ENCODE measurements around the gene GIT2.
A peak's percentile ranks its signal among the peaks of the same experiment; 100 is the strongest.
"Not testable (repeated sequence)": the region's sequence is repeated elsewhere in the genome, so short reads cannot be mapped to it uniquely, and the experiment has no call there.

The GIT2 gene

GRCh38 chr12:109892165-109892715 is 103.9 kb downstream of the GIT2 start:
- H2AFZ ChIP-seq (ENCODE audit: low read length, unreplicated experiment), result no peak overlapping the region
- H3K4me1 ChIP-seq (ENCODE audit: control insufficient read depth, insufficient read depth, low read length, unreplicated experiment), result peaks cover 23% of the 10 kb centered on the region
- no peaks in the 10 kb centered on the region for H3K27me3 ChIP-seq (ENCODE audit: insufficient read depth, low read length)
- no peaks in the 10 kb centered on the region for H3K79me2 ChIP-seq (ENCODE audit: control insufficient read depth, insufficient read depth, low read length, unreplicated experiment)
- H3K4me3 ChIP-seq (ENCODE audit: low read depth, low read length), result no peak overlapping the region
- no peak overlapping the region for H3K27ac ChIP-seq (ENCODE audit: low read depth, low read length)
- no peaks in the 10 kb centered on the region for H3K36me3 ChIP-seq (ENCODE audit: insufficient read depth, low read length)

- not testable (repeated sequence) for H3K27me3 ChIP-seq (ENCODE audit: insufficient read depth, low read length); H3K36me3 ChIP-seq (ENCODE audit: insufficient read depth, low read length); H2AFZ ChIP-seq (ENCODE audit: low read length, unreplicated experiment); H3K27ac ChIP-seq (ENCODE audit: low read depth, low read length); H3K4me3 ChIP-seq (ENCODE audit: low read depth, low read length); H3K79me2 ChIP-seq (ENCODE audit: control insufficient read depth, insufficient read depth, low read length, unreplicated experiment)
- H3K4me1 ChIP-seq (ENCODE audit: control insufficient read depth, insufficient read depth, low read length, unreplicated experiment), result peaks cover 23% of the 10 kb centered on the region
Measured at GRCh38 chr12:109891731-109892130, 104.4 kb downstream of the GIT2 start.

- no peaks in the 10 kb centered on the region for H3K79me2 ChIP-seq (ENCODE audit: control insufficient read depth, insufficient read depth, low read length, unreplicated experiment)
- no peak overlapping the region for H3K4me3 ChIP-seq (ENCODE audit: low read depth, low read length)
- H3K36me3 ChIP-seq (ENCODE audit: insufficient read depth, low read length), result no peaks in the 10 kb centered on the region
- no peak overlapping the region for H3K27ac ChIP-seq (ENCODE audit: low read depth, low read length)
- no peak overlapping the region for H2AFZ ChIP-seq (ENCODE audit: low read length, unreplicated experiment)
- H3K27me3 ChIP-seq (ENCODE audit: insufficient read depth, low read length), result no peaks in the 10 kb centered on the region
- peaks cover 23% of the 10 kb centered on the region for H3K4me1 ChIP-seq (ENCODE audit: control insufficient read depth, insufficient read depth, low read length, unreplicated experiment)
Measured at GRCh38 chr12:109890620-109891170, 105.5 kb downstream of the GIT2 start.

- H3K27ac ChIP-seq (ENCODE audit: low read depth, low read length), result peak overlapping the region; percentile 90
Measured at GRCh38 chr12:109888179-109889020, 107.8 kb downstream of the GIT2 start.

GRCh38 chr12:109885616-109886015 is 110.6 kb downstream of the GIT2 start:
- H2AFZ ChIP-seq (ENCODE audit: low read length, unreplicated experiment), result no peak overlapping the region
- H3K4me3 ChIP-seq (ENCODE audit: low read depth, low read length), result no peak overlapping the region
- no peak overlapping the region for H3K27ac ChIP-seq (ENCODE audit: low read depth, low read length)
- H3K36me3 ChIP-seq (ENCODE audit: insufficient read depth, low read length), result no peaks in the 10 kb centered on the region
- peaks cover 37% of the 10 kb centered on the region for H3K4me1 ChIP-seq (ENCODE audit: control insufficient read depth, insufficient read depth, low read length, unreplicated experiment)
- H3K79me2 ChIP-seq (ENCODE audit: control insufficient read depth, insufficient read depth, low read length, unreplicated experiment), result no peaks in the 10 kb centered on the region
- H3K27me3 ChIP-seq (ENCODE audit: insufficient read depth, low read length), result no peaks in the 10 kb centered on the region

More at GRCh38 chr12:109888179-109889020, 107.8 kb downstream of the GIT2 start:
- H2AFZ ChIP-seq (ENCODE audit: low read length, unreplicated experiment), result no peak overlapping the region
- H3K4me1 ChIP-seq (ENCODE audit: control insufficient read depth, insufficient read depth, low read length, unreplicated experiment), result peaks cover 23% of the 10 kb centered on the region
- no peaks in the 10 kb centered on the region for H3K36me3 ChIP-seq (ENCODE audit: insufficient read depth, low read length)
- H3K79me2 ChIP-seq (ENCODE audit: control insufficient read depth, insufficient read depth, low read length, unreplicated experiment), result no peaks in the 10 kb centered on the region
- no peak overlapping the region for H3K4me3 ChIP-seq (ENCODE audit: low read depth, low read length)
- H3K27me3 ChIP-seq (ENCODE audit: insufficient read depth, low read length), result no peaks in the 10 kb centered on the region

GRCh38 chr12:109883461-109883860 is 112.7 kb downstream of the GIT2 start:
- H3K27ac ChIP-seq (ENCODE audit: low read depth, low read length), result no peak overlapping the region
- H3K27me3 ChIP-seq (ENCODE audit: insufficient read depth, low read length), result no peaks in the 10 kb centered on the region
- H3K4me3 ChIP-seq (ENCODE audit: low read depth, low read length), result no peak overlapping the region
- peaks cover 31% of the 10 kb centered on the region for H3K4me1 ChIP-seq (ENCODE audit: control insufficient read depth, insufficient read depth, low read length, unreplicated experiment)
- H3K79me2 ChIP-seq (ENCODE audit: control insufficient read depth, insufficient read depth, low read length, unreplicated experiment), result peaks cover 17% of the 10 kb centered on the region
- no peaks in the 10 kb centered on the region for H3K36me3 ChIP-seq (ENCODE audit: insufficient read depth, low read length)
- H2AFZ ChIP-seq (ENCODE audit: low read length, unreplicated experiment), result no peak overlapping the region

- Histone ChIP-seq H3K36me3 (ENCODE audit: insufficient read depth, low read length) (no peaks in the 10 kb centered on the region), H2AFZ (ENCODE audit: low read length, unreplicated experiment) (no peak overlapping the region), H3K4me3 (ENCODE audit: low read depth, low read length) (no peak overlapping the region), H3K79me2 (ENCODE audit: control insufficient read depth, insufficient read depth, low read length, unreplicated experiment) (peaks cover 32% of the 10 kb centered on the region), H3K27ac (ENCODE audit: low read depth, low read length) (peak overlapping the region; percentile 35; the same call in 1 of the 2 replicates), H3K27me3 (ENCODE audit: insufficient read depth, low read length) (no peaks in the 10 kb centered on the region), H3K4me1 (ENCODE audit: control insufficient read depth, insufficient read depth, low read length, unreplicated experiment) (peaks cover 33% of the 10 kb centered on the region)
Measured at GRCh38 chr12:109881752-109882151, 114.4 kb downstream of the GIT2 start.

- H2AFZ ChIP-seq (ENCODE audit: low read length, unreplicated experiment), result peak overlapping the region; percentile 93
- no peaks in the 10 kb centered on the region for H3K36me3 ChIP-seq (ENCODE audit: insufficient read depth, low read length)
- peaks cover 37% of the 10 kb centered on the region for H3K79me2 ChIP-seq (ENCODE audit: control insufficient read depth, insufficient read depth, low read length, unreplicated experiment)
- H3K27me3 ChIP-seq (ENCODE audit: insufficient read depth, low read length), result no peaks in the 10 kb centered on the region
- peaks cover 33% of the 10 kb centered on the region for H3K4me1 ChIP-seq (ENCODE audit: control insufficient read depth, insufficient read depth, low read length, unreplicated experiment)
- H3K27ac ChIP-seq (ENCODE audit: low read depth, low read length), result no peak overlapping the region
- peak overlapping the region; percentile 80 for H3K4me3 ChIP-seq (ENCODE audit: low read depth, low read length)
Measured at GRCh38 chr12:109880938-109881337, 115.2 kb downstream of the GIT2 start.

GRCh38 chr12:109880043-109880931 is 115.9 kb downstream of the GIT2 start, which contains the start of gene GLTP:
Gene GLTP, minus strand, starts transcription at chr12:109880541. Its CDS starts 167 bp downstream, at chr12:109880374.
- Histone ChIP-seq H3K4me1 (ENCODE audit: control insufficient read depth, insufficient read depth, low read length, unreplicated experiment) (peaks cover 33% of the 10 kb centered on the region), H3K4me3 (ENCODE audit: low read depth, low read length) (peak within 1 kb of the TSS; percentile 94), H3K79me2 (ENCODE audit: control insufficient read depth, insufficient read depth, low read length, unreplicated experiment) (peaks cover 44% of the 10 kb centered on the region), H3K27me3 (ENCODE audit: insufficient read depth, low read length) (no peaks in the 10 kb centered on the region), H2AFZ (ENCODE audit: low read length, unreplicated experiment) (peak within 1 kb of the TSS; percentile 93), H3K36me3 (ENCODE audit: insufficient read depth, low read length) (no peaks in the 10 kb centered on the region), H3K27ac (ENCODE audit: low read depth, low read length) (peak within 1 kb of the TSS; percentile 27)
